ENCODE data around the gene C1orf210. TPM values are rescaled to one million over a fixed set of nuclear protein-coding genes. Genes with fewer than 3 reads are reported as not detected.

The C1orf210 gene
- total and polyA plus RNA-seq, 12 donors: not detected

GRCh38 chr1:43238085-43238484 lies 47.3 kb downstream of the C1orf210 start:
- WGBS, 4 donors: 11 to 16% (median 14%) methylated on average over 5 of the region's 5 CpGs
- Histone ChIP-seq H3K27me3 (no peaks in the 10 kb centered on the region), H3K36me3 (replicated peaks in 1 of 2) (no peaks in the 10 kb centered on the region), H3K4me1 (replicated peaks in 1 of 2) (no peaks in the 10 kb centered on the region), H3K9me3 (replicated peaks in 1 of 3) (no peaks in the 10 kb centered on the region), H3K27ac (no peak overlapping the region), H3K4me3 (no peak overlapping the region)
- intact Hi-C loops (cut with DNase I): loop anchor here (5.0 kb wide), 3 partner anchors 114 to 174 kb away; partner anchors contain the start of gene CDC20 (in 1 of the 2)
- TF ChIP-seq, protein P1, sequence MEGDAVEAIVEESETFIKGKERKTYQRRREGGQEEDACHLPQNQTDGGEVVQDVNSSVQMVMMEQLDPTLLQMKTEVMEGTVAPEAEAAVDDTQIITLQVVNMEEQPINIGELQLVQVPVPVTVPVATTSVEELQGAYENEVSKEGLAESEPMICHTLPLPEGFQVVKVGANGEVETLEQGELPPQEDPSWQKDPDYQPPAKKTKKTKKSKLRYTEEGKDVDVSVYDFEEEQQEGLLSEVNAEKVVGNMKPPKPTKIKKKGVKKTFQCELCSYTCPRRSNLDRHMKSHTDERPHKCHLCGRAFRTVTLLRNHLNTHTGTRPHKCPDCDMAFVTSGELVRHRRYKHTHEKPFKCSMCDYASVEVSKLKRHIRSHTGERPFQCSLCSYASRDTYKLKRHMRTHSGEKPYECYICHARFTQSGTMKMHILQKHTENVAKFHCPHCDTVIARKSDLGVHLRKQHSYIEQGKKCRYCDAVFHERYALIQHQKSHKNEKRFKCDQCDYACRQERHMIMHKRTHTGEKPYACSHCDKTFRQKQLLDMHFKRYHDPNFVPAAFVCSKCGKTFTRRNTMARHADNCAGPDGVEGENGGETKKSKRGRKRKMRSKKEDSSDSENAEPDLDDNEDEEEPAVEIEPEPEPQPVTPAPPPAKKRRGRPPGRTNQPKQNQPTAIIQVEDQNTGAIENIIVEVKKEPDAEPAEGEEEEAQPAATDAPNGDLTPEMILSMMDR (IDR thresholded peaks at IDR 0.05): peak; percentile 44 to 78 (median 70)
- no peak for TF ChIP-seq POLR2A (IDR thresholded peaks at IDR 0.05)
- DNase-seq: peak; percentile 68 to 90 (median 79)

GRCh38 chr1:43237121-43237520 lies 48.3 kb downstream of the C1orf210 start:
- DNase-seq: peak in 1 of 7 donors; percentile 19
- TF ChIP-seq POLR2A (IDR thresholded peaks at IDR 0.05): no peak
- TF ChIP-seq, protein P1 (IDR thresholded peaks at IDR 0.05): no peak
- intact Hi-C loops (cut with DNase I): loop anchor here (5.0 kb wide), 3 partner anchors 115 to 175 kb away; partner anchors contain the start of gene CDC20 (in 1 of the 2)
- 29 to 50% (median 44%) methylated on average over 1 of the region's 1 CpG for WGBS, 4 donors
- H3K27me3 ChIP-seq: no peaks in the 10 kb centered on the region
- no peak overlapping the region for H3K4me3 ChIP-seq
- H3K27ac ChIP-seq: no peak overlapping the region
- peaks cover 0 to 8% of the 10 kb centered on the region in 2 donors for H3K4me1 ChIP-seq (replicated peaks in 1 of 2)
- H3K36me3 ChIP-seq (replicated peaks in 1 of 2): no peaks in the 10 kb centered on the region
- H3K9me3 ChIP-seq (replicated peaks in 1 of 3): no peaks in the 10 kb centered on the region

GRCh38 chr1:43235451-43236121 lies 49.8 kb downstream of the C1orf210 start:
- no peak overlapping the region for H3K4me3 ChIP-seq
- H3K4me1 ChIP-seq (replicated peaks in 1 of 2): peaks cover 0 to 12% of the 10 kb centered on the region in 2 donors
- TF ChIP-seq POLR2A (IDR thresholded peaks at IDR 0.05): no peak
- TF ChIP-seq, protein P1 (IDR thresholded peaks at IDR 0.05): no peak
- no peaks in the 10 kb centered on the region for H3K27me3 ChIP-seq
- H3K9me3 ChIP-seq (replicated peaks in 1 of 3): no peaks in the 10 kb centered on the region
- peak in 1 of 7 donors; percentile 42 for DNase-seq
- 78 to 93% (median 86%) methylated on average over 7 to 9 of the region's 9 CpGs for WGBS, 4 donors
- no peak overlapping the region for H3K27ac ChIP-seq
- intact Hi-C loops (cut with DNase I): loop anchor here (5.0 kb wide), 3 partner anchors 117 to 177 kb away; partner anchors contain the start of gene CDC20 (in 1 of the 2)
- H3K36me3 ChIP-seq (replicated peaks in 1 of 2): no peaks in the 10 kb centered on the region

GRCh38 chr1:43235040-43235439 lies 50.3 kb downstream of the C1orf210 start:
- DNase-seq: no peak
- Histone ChIP-seq H3K27me3 (no peaks in the 10 kb centered on the region), H3K36me3 (replicated peaks in 1 of 2) (no peaks in the 10 kb centered on the region), H3K9me3 (replicated peaks in 1 of 3) (no peaks in the 10 kb centered on the region), H3K4me3 (no peak overlapping the region), H3K27ac (no peak overlapping the region), H3K4me1 (replicated peaks in 1 of 2) (peaks cover 0 to 12% of the 10 kb centered on the region in 2 donors)
- 76 to 83% (median 83%) methylated on average over 8 of the region's 8 CpGs for WGBS, 4 donors
- intact Hi-C loops (cut with DNase I): loop anchor here (5.0 kb wide), 3 partner anchors 117 to 177 kb away; partner anchors contain the start of gene CDC20 (in 1 of the 2)
- TF ChIP-seq, protein P1 (IDR thresholded peaks at IDR 0.05): no peak
- no peak for TF ChIP-seq POLR2A (IDR thresholded peaks at IDR 0.05)

All from adrenal gland (tissue), 12 donors.